Eye (tissue), 1 donor: ENCODE data around the gene NLN.
A peak's percentile ranks its signal among the peaks of the same experiment; 100 is the strongest.
"Not testable (repeated sequence)": the region's sequence is repeated elsewhere in the genome, so short reads cannot be mapped to it uniquely, and the experiment has no call there.

ENCODE experiments used
- DNase-seq: peaks from one replicate; pipeline ENCODE4 v3.0.0-alpha.2; 2015

The NLN gene

GRCh38 chr5:65835191-65835590, 113.2 kb downstream of the NLN start:
- no peak for DNase-seq

- no peak for DNase-seq
Measured at GRCh38 chr5:65837139-65837538, 115.1 kb downstream of the NLN start.

GRCh38 chr5:65839170-65839569, 117.2 kb downstream of the NLN start:
- not testable (repeated sequence) for DNase-seq

- DNase-seq = no peak
Measured at GRCh38 chr5:65840071-65840470, 118.1 kb downstream of the NLN start.

- not testable (repeated sequence) for DNase-seq
Measured at GRCh38 chr5:65844763-65845162, 122.8 kb downstream of the NLN start.

- DNase-seq = no peak
Measured at GRCh38 chr5:65846101-65846500, 124.1 kb downstream of the NLN start.

GRCh38 chr5:65847019-65847418, 125.0 kb downstream of the NLN start:
- DNase-seq = not testable (repeated sequence)

- not testable (repeated sequence) for DNase-seq
Measured at GRCh38 chr5:65849918-65850317, 127.9 kb downstream of the NLN start.

GRCh38 chr5:65854925-65855324, 132.9 kb downstream of the NLN start:
- DNase-seq = no peak

GRCh38 chr5:65855766-65856315, 133.8 kb downstream of the NLN start:
- DNase-seq = no peak

- DNase-seq = no peak
Measured at GRCh38 chr5:65856520-65856919, 134.5 kb downstream of the NLN start.

GRCh38 chr5:65858316-65858715, 136.3 kb downstream of the NLN start:
- no peak for DNase-seq

GRCh38 chr5:65861830-65862241, 139.8 kb downstream of the NLN start:
- DNase-seq = peak; percentile 18

- no peak for DNase-seq
Measured at GRCh38 chr5:65862384-65862783, 140.4 kb downstream of the NLN start.

GRCh38 chr5:65863747-65864146, 141.7 kb downstream of the NLN start:
- DNase-seq = no peak

- DNase-seq = no peak
Measured at GRCh38 chr5:65866837-65867521, 145.0 kb downstream of the NLN start.

- DNase-seq = no peak
Measured at GRCh38 chr5:65867542-65868195, 145.7 kb downstream of the NLN start.

- no peak for DNase-seq
Measured at GRCh38 chr5:65868509-65868908, 146.5 kb downstream of the NLN start.

GRCh38 chr5:65871182-65871581, 149.2 kb downstream of the NLN start:
- no peak for DNase-seq

GRCh38 chr5:65871776-65872175, 149.8 kb downstream of the NLN start:
- DNase-seq = not testable (repeated sequence)

GRCh38 chr5:65873181-65873750, 151.3 kb downstream of the NLN start:
- no peak for DNase-seq

- no peak for DNase-seq
Measured at GRCh38 chr5:65874241-65874640, 152.2 kb downstream of the NLN start.

- no peak for DNase-seq
Measured at GRCh38 chr5:65876496-65876895, 154.5 kb downstream of the NLN start.

GRCh38 chr5:65876970-65877369, 155.0 kb downstream of the NLN start:
- no peak for DNase-seq
